WTC11 (cell line): ENCODE measurements around the gene SLC25A25.

Source experiments
- CREM ChIP-seq: sonication (generic); formaldehyde crosslinking; IDR thresholded peaks from 2 replicates; pipeline ENCODE4 v1.8.1; 2022; ENCODE audit warnings: mild to moderate bottlenecking, missing genetic modification reagents, moderate library complexity
- NFE2L1 ChIP-seq: sonication (generic); formaldehyde crosslinking; IDR thresholded peaks from 2 replicates; pipeline ENCODE4 v1.8.1; 2023; ENCODE audit warnings: missing genetic modification reagents
- NR2C2 ChIP-seq: sonication (generic); formaldehyde crosslinking; IDR thresholded peaks from 2 replicates; pipeline ENCODE4 v1.8.0; 2022; ENCODE audit warnings: mild to moderate bottlenecking, missing genetic modification reagents
- TP53 ChIP-seq: sonication (generic); formaldehyde crosslinking; IDR thresholded peaks from 2 replicates; pipeline ENCODE4 v1.8.1; 2023; ENCODE audit warnings: mild to moderate bottlenecking, missing genetic modification reagents
- ZBTB43 ChIP-seq: sonication (generic); formaldehyde crosslinking; IDR thresholded peaks from 2 replicates; pipeline ENCODE4 v1.8.1; 2023; ENCODE audit warnings: mild to moderate bottlenecking, missing genetic modification reagents
- TF ChIP-seq, protein P1 (sequence below): fragments of 200-600 bp; IDR thresholded peaks from 2 replicates; pipeline ENCODE4 v1.8.0; 2022; ENCODE audit warnings: antibody characterized with exemption
- TF ChIP-seq, protein P2 (sequence below): sonication (generic); formaldehyde crosslinking; IDR thresholded peaks from 2 replicates; pipeline ENCODE4 v1.8.0; 2022; ENCODE audit warnings: mild to moderate bottlenecking, missing genetic modification reagents

- TF ChIP-seq, protein P1, sequence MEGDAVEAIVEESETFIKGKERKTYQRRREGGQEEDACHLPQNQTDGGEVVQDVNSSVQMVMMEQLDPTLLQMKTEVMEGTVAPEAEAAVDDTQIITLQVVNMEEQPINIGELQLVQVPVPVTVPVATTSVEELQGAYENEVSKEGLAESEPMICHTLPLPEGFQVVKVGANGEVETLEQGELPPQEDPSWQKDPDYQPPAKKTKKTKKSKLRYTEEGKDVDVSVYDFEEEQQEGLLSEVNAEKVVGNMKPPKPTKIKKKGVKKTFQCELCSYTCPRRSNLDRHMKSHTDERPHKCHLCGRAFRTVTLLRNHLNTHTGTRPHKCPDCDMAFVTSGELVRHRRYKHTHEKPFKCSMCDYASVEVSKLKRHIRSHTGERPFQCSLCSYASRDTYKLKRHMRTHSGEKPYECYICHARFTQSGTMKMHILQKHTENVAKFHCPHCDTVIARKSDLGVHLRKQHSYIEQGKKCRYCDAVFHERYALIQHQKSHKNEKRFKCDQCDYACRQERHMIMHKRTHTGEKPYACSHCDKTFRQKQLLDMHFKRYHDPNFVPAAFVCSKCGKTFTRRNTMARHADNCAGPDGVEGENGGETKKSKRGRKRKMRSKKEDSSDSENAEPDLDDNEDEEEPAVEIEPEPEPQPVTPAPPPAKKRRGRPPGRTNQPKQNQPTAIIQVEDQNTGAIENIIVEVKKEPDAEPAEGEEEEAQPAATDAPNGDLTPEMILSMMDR: no peak
- TF ChIP-seq, protein P2, sequence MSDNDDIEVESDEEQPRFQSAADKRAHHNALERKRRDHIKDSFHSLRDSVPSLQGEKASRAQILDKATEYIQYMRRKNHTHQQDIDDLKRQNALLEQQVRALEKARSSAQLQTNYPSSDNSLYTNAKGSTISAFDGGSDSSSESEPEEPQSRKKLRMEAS (CRISPR knock-in tag): no peak
- TF ChIP-seq CREM (CRISPR knock-in tag) (no peak), NR2C2 (no peak), ZBTB43 (CRISPR knock-in tag) (no peak), TP53 (CRISPR knock-in tag) (no peak), NFE2L1 (CRISPR knock-in tag) (no peak)
Observed at GRCh38 chr9:128113526-128114325, 45.7 kb downstream of the SLC25A25 start.
